ENCODE results near the gene HINT2.

GRCh38 chr9:35766997-35767396 lies 47.8 kb downstream of the HINT2 start:
- TF ChIP-seq, protein P1, sequence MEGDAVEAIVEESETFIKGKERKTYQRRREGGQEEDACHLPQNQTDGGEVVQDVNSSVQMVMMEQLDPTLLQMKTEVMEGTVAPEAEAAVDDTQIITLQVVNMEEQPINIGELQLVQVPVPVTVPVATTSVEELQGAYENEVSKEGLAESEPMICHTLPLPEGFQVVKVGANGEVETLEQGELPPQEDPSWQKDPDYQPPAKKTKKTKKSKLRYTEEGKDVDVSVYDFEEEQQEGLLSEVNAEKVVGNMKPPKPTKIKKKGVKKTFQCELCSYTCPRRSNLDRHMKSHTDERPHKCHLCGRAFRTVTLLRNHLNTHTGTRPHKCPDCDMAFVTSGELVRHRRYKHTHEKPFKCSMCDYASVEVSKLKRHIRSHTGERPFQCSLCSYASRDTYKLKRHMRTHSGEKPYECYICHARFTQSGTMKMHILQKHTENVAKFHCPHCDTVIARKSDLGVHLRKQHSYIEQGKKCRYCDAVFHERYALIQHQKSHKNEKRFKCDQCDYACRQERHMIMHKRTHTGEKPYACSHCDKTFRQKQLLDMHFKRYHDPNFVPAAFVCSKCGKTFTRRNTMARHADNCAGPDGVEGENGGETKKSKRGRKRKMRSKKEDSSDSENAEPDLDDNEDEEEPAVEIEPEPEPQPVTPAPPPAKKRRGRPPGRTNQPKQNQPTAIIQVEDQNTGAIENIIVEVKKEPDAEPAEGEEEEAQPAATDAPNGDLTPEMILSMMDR (IDR thresholded peaks at IDR 0.05): no peak
- no peak for TF ChIP-seq POLR2A (IDR thresholded peaks at IDR 0.05)

Data from stomach (tissue), 4 donors.